ENCODE results near the gene TMEM132D.

GRCh38 chr12:129494766-129495165 lies 409.1 kb downstream of the TMEM132D start:
- no peak for TF ChIP-seq CTCF (conservative IDR thresholded peaks at IDR 0.05; ENCODE audit: low read depth, low read length)
- TF ChIP-seq EZH2 (IDR thresholded peaks at IDR 0.05; ENCODE audit: borderline replicate concordance, low read depth, low read length, poor library complexity, severe bottlenecking): no peak
